Uterus (tissue), 2 donors: ENCODE measurements around the gene CRACDL.

Source experiments
- CTCF ChIP-seq, 4 experiments: fragments of 200-600 bp in 2 of 4; fragments of 450-650 bp in 2 of 4; sonication (generic) in 2 of 4; IDR thresholded peaks; one replicate each; pipeline ENCODE4 v1.5.1; 2016 to 2019; ENCODE audit warnings: antibody characterized with exemption in 4 of 4, mild to moderate bottlenecking in 2 of 4, moderate library complexity in 1 of 4
- POLR2A ChIP-seq, 2 donors: fragments of 450-650 bp; IDR thresholded peaks; one replicate each; pipeline ENCODE4 v1.6.1; 2016; ENCODE audit warnings: antibody characterized with exemption in 2 of 2, mild to moderate bottlenecking in 1 of 2, moderate library complexity in 1 of 2

- TF ChIP-seq CTCF (IDR thresholded peaks at IDR 0.05) (no peak), POLR2A (IDR thresholded peaks at IDR 0.05) (no peak)
These were observed 23.9 kb upstream of the CRACDL start for GRCh38 chr2:98959810-98960507.
